HG02588 (cell line): ENCODE data around the gene CENPH.
"Not testable (repeated sequence)": the region's sequence is repeated elsewhere in the genome, so short reads cannot be mapped to it uniquely, and the experiment has no call there.

Experiments
- ATAC-seq: cut with Tn5 transposase; IDR thresholded peaks from one replicate; pipeline ENCODE4 v1.9.1; 2021; ENCODE audit warnings: mild to moderate bottlenecking, moderate library complexity; ENCODE audit not compliant: unreplicated experiment

CENPH gene

GRCh38 chr5:69189162-69190086, at the start of gene CENPH:
CENPH (plus strand) TSS chr5:69189583; CDS start chr5:69189635, 52 bp downstream.
- ATAC-seq: peak; percentile 92

- ATAC-seq: not testable (repeated sequence)
These were observed 49.1 kb upstream of the CENPH start for GRCh38 chr5:69140239-69140638.

- no peak for ATAC-seq
These were observed 48.6 kb upstream of the CENPH start for GRCh38 chr5:69140827-69141226.

GRCh38 chr5:69148576-69148975, 40.8 kb upstream of the CENPH start:
- ATAC-seq: not testable (repeated sequence)

- ATAC-seq: no peak
These were observed 40.3 kb upstream of the CENPH start for GRCh38 chr5:69148981-69149675.

- ATAC-seq: no peak
These were observed 39.7 kb upstream of the CENPH start for GRCh38 chr5:69149676-69150010.

GRCh38 chr5:69152731-69153130, 36.7 kb upstream of the CENPH start:
- ATAC-seq: no peak

- ATAC-seq: no peak
These were observed 32.9 kb upstream of the CENPH start for GRCh38 chr5:69156456-69156855.

- no peak for ATAC-seq
These were observed 31.3 kb upstream of the CENPH start for GRCh38 chr5:69158039-69158438.

GRCh38 chr5:69160651-69161050, 28.7 kb upstream of the CENPH start:
- no peak for ATAC-seq

GRCh38 chr5:69166686-69167492, 22.5 kb upstream of the CENPH start, which contains the start of gene CCNB1:
CCNB1 (plus strand) TSS chr5:69167150; CDS start chr5:69167263, 113 bp downstream.
- ATAC-seq: peak; percentile 99

- no peak for ATAC-seq
These were observed 21.9 kb upstream of the CENPH start for GRCh38 chr5:69167493-69167855.

GRCh38 chr5:69167929-69168328, 21.5 kb upstream of the CENPH start:
- ATAC-seq: no peak

GRCh38 chr5:69170495-69170894, 18.9 kb upstream of the CENPH start:
- ATAC-seq: no peak

GRCh38 chr5:69170969-69171368, 18.4 kb upstream of the CENPH start:
- no peak for ATAC-seq

GRCh38 chr5:69181659-69182293, 7.6 kb upstream of the CENPH start:
- not testable (repeated sequence) for ATAC-seq

GRCh38 chr5:69184621-69185020, 4.8 kb upstream of the CENPH start:
- no peak for ATAC-seq

GRCh38 chr5:69187342-69187741, 2.0 kb upstream of the CENPH start:
- ATAC-seq: no peak

- ATAC-seq: no peak
These were observed 597 bp upstream of the CENPH start for GRCh38 chr5:69188811-69189161.

GRCh38 chr5:69202497-69202896, 13.1 kb downstream of the CENPH start:
- no peak for ATAC-seq
